NB4 (cell line): ENCODE measurements around the gene TRIM38.

ENCODE experiments used
- CTCF ChIP-seq: IDR thresholded peaks from one replicate; pipeline ENCODE4 v1.5.1; 2012; ENCODE audit warnings: low read depth, low read length
- MYC ChIP-seq: IDR thresholded peaks from 2 replicates; pipeline ENCODE4 v1.6.1; 2011; ENCODE audit warnings: low read depth, low read length
- POLR2A ChIP-seq: IDR thresholded peaks from 2 replicates; pipeline ENCODE4 v1.6.1; 2011; ENCODE audit warnings: mild to moderate bottlenecking; ENCODE audit not compliant: insufficient read length; ENCODE audit errors: extremely low read depth

- no peak for TF ChIP-seq CTCF
- TF ChIP-seq POLR2A, result no peak
- no peak for TF ChIP-seq MYC
Measured at GRCh38 chr6:25934156-25934555, 28.4 kb upstream of the TRIM38 start.
